HG03097 (cell line): Measurements from ENCODE around the gene HERC4.
"Not testable (repeated sequence)": the region's sequence is repeated elsewhere in the genome, so short reads cannot be mapped to it uniquely, and the experiment has no call there.

ENCODE experiments used
- ATAC-seq: cut with Tn5 transposase; IDR thresholded peaks from one replicate; pipeline ENCODE4 v1.9.1; 2021; ENCODE audit not compliant: unreplicated experiment, low FRiP score

Gene HERC4

DNA sequence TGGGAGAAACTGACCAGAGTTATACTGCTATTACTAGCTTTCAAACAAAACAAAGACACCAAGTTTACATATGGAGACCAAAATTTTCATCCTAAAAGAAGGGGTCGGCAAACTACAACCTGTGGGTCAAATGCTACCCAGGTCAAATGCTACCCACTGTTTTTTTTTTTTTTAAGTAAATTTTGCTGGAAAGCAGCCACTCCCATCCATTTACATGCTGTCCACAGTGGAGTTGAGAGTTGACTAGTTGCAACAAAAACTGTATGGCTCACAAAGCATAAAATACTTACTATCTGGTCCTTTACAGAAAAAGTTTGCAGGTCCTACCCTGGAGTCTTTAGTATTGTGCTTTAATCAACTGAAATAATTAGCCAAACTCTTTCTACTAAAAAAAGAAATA is 99.2 kb downstream of the HERC4 start:
- no peak for ATAC-seq

DNA sequence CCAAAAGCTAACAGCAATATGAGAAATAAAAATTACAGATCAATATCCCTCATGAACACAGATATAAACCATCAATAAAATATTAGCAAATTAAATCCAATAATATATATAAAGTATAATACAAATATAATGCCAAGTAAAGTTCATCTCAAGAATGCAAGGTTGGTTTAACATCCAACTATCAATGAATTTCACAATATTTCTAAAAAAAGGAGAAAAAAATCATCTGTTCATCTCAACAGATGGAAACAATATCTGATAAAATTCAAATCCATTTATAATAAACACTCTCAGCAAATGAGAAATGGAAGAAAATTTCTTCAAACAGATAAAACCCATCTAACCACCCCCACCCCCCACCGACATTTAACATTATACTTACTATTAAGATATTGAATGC is 103.8 kb downstream of the HERC4 start:
- ATAC-seq: no peak

DNA sequence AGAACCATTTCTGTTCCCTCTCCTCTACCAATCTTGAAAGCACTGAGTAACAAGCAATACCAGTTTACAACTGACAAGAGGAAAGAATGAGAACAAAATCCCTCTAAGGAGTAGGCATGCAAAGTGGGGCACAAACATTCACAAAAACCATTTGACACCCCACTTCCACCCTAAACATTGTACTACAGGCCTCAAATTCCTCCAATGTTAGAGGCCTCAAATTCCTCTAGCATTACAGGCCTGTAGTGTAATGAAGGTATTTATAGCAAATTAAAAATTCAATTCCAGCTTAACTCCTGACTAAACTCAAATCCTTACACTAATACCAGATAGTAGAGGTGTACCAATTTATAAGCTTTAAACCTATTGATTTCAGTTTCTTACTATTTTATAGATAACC is 105.2 kb downstream of the HERC4 start:
- ATAC-seq: no peak

DNA sequence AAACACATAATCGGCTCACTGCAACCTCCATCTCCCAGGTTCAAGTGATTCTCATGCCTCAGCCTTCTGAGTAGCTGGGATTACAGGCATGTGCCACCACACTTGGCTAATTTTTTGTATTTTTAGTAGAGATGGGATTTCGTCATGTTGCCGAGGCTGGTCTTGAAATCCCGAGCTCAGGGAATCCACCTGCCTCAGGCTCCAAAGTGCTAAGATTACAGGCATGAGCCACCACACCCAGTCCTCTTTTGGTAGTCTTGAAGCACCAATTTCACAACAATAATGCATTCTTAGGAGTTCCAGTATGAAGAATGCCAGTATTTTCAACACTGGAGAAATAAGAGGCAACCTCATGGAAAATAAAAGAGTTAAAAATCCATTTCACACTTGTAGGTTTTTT is 109.0 kb downstream of the HERC4 start:
- not testable (repeated sequence) for ATAC-seq

DNA sequence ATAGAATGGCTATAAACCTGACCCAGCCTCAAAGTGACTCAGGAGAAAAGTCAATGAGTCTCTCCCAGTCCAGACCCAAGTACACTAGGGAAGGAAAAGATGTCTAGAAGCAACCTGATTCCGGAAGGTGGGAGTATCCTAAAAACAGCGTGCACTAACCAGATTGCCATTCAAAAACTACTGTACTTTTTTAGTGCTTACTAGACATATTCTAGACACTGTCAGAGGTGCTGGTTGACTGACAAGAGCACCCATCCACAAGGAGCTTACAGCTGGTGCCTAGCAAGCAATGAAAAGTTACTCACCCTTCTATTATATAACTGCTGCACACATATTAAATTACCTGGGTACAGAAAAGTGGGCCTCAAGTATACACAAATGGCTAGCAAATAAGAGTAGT is 109.6 kb downstream of the HERC4 start:
- no peak for ATAC-seq

DNA sequence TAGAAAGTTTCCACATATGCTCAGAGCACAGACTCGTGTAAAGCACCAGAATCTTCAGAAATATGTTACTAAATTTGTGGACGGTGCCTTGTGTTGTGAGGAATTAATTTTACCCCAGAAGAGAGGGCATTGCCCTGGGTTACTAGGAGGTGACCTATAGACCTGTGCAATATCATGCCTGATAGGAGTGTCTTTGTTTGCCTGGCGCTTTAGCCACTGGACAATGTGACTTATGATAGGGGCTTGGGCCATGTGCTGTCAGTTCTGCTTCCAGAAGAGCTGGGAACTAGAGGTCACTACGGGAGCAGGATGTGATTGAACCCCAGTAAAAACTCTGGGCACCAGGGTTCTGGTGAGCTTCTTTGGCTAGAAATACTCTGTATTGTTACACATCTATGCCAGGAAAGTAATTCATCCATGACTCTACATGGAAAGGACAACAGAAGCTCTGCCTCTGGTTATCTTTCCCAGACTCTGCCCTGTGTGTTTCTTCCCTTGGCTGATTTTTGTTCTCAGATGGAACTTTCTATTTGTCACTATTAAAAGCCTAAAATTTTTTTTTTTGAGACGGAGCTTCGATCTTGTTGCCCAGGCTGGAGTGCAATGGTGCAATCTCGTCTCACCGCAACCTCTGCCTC is 115.1 kb downstream of the HERC4 start:
- ATAC-seq: no peak

DNA sequence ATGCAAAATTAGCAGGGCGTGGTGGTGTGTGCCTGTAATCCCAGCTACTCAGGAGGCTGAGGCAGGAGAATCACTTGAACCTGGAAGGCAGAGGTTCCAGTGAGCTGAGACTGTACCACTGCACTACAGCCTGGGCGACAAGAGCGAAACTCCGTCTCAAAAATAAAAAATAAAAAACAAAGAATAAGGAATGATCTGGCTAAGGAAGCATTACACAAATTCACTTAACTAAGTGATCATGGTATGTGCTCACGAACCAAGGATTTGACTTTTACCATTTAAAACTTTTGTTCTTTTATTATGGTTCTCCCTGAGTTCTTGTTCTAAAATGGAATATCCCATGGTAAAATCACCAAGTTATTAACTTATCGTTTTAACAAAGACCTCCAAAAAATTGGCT is 119.5 kb downstream of the HERC4 start:
- no peak for ATAC-seq

DNA sequence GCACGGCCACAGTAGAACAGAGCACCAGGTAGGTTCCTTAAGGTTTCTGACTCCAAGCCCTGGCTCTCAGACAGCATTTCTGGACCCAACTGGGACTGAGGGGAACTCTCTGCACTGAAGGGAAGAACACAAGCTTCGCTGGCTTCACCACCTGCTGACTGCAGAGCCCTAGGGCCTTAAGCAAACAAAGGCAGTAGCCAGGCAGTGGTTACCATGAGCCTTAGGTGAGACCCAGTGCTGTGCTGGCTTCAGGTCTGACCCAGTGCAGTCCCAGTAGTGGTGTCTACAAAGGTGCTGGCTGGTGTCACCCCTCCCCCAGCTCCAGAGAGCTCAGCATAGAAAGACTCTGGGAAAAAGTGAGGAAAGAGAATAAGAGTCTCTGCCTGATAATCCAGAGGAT is 131.2 kb downstream of the HERC4 start:
- ATAC-seq: no peak

DNA sequence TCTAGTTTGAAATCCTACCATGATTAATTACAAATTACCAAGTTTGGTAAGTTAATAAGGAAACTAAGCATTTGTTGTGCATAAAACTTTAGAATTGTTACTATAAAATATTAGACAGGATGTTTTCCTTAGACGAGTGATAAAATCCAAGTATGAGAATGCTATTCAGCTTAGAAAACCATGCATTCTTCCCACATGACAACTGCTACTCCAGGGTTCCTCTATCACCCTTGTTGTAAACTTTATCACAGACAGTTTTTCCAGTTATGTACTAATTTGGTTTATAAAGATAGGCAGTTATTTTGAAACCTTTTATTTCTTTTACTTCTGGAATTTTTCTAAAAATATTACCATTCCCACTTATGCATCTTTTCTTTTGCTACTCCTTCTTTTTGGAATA is 138.7 kb downstream of the HERC4 start:
- ATAC-seq: no peak

DNA sequence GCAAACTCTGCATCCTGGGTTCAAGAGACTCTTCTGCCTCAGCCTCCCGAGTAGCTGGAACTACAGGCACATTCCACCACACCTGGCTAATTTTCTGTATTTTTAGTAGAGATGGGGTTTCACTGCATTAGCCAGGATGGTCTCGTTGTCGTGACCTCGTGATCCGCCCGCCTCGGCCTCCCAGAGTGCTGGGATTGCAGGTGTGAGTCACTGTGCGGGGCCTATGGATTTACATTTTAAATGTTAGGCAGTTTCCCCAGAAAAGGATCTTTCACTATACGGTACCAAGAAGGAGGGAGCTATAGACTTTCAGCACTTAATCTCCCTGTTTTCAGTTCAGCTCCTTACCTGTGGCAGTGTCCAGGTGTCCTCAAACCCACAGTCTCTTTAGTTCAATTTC is 139.9 kb downstream of the HERC4 start:
- ATAC-seq: no peak

DNA sequence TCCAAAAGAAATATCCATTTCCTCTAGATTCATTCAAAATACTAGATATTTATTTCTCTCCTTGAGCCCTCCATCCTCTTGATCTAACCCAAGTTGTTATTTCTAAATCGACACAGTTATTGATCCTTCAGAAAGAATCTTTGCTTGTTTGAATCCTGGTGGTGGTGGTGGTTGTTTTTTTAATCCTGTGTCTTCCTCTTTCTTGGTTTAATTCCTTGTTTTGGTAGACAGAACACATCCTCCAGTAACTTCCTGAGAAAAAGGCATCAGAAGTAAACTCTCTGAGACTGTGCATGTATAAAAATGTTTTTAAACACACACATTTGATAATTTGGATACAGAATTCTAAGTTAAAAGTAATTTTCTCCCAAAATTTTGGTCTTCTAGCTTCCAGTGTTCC is 140.7 kb downstream of the HERC4 start:
- no peak for ATAC-seq

DNA sequence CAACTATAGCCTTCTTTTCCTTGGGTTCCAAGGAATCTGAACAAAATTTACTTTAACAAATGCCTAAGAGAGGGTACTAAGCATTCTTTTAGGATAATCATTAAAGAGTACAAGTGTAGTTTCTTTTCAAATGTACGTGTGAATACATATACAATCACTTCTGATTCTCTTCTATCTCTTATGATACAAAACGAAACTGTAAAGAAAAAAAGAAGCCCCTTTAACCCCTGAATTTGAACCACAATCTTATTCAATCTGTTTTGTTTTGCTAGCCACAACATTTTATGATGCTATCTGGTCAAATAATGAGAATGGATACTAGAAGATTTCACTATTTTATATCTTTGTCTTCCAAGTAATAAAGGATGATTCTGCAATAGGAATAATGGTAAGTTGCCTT is 141.9 kb downstream of the HERC4 start:
- no peak for ATAC-seq

DNA sequence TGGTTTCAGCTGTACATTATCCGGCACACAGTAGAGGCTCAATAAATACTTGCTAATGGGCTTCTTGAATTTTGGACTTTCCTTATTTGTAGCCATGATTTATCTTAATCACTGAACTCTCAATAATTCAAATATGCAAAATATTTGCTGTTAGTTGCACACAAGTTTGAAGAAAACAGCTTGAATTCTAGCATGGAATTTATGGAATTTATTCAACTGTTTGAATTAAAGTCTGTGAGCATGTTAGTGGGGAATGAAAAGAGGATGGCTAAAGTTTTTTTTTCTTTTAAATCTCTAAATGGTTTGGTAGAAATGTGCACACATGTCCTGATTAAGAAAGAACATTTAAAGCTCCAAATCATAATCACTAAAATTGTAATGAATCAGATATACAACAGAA is 148.1 kb downstream of the HERC4 start:
- no peak for ATAC-seq

DNA sequence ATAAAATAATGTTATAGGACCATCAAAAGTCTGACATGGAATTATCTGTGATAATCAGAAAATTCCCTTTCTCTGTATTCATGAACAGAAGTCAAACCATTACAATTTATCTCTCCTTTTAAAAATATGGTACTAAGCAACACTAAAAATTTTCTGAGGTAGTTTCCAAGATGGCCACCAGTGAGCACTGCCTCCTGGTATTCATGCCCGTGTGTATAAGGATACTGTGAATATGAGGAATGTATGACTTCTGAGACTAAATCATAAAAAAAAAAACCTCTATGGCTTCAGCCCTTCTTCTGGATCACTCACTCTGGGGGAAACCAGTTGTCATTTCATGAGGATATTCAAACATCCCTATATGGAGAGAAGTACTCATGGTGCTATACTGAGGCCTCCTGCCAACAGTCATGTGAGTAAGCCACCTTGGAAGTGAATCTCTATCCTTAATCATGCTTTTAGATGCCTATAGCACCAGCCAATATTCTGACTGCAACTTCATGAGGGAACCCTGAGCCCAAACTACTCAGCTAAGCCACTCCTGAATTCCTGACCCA is 149.6 kb downstream of the HERC4 start:
- ATAC-seq: no peak

DNA sequence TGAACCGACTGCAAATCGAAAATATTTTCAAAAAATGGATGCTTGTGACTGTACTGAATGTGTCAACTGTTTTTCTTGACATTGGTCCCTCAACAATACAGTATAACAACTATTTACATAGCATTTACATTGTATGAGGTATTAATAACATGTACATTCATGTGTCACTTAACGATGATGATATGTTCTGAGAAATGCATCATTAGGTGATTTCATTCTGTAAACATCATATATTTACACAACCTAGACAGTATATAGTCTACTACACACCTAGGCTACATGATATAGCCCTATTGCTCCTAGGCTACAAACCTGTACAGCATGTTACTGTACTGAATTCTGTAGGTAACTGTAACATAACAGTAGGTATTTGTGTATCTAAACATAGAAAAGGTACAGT is 150.9 kb downstream of the HERC4 start:
- no peak for ATAC-seq

DNA sequence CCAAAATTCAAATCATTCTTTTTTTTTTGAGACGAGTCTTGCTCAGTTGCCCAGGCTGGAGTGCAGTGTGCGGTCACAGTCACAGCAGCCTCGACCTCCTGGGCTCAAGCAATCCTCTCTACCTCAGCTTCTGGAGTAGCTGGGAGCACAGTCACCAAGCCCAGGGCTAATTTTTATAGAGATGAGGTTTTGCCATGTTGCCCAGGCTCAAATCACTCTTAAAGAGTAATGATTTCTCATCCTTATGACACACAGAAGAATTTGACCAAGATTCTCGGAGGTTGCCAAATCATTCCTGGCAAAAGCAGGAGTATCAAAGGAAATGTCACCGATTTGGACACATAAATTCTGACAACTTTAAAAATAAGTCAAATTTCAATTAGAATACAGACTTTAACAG is 151.5 kb downstream of the HERC4 start:
- ATAC-seq: no peak

DNA sequence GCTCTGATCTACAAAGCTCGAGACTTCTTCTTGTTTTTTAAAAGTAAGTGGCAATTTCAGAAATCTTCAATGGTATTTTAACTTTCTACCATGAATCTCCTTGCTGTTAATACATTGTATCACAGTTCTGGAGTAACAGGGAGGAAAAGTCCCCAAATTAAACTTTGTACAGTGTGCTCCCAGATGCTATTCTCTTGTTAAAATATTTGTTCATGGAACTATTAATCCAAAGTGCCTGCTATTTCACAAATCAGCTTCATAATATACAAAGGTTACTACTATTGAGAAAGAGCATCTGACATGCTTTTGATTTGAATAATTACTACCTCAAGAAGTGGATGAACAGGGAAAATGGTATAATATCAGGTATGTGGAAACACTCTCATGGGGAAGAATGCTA is 154.0 kb downstream of the HERC4 start:
- ATAC-seq: no peak

DNA sequence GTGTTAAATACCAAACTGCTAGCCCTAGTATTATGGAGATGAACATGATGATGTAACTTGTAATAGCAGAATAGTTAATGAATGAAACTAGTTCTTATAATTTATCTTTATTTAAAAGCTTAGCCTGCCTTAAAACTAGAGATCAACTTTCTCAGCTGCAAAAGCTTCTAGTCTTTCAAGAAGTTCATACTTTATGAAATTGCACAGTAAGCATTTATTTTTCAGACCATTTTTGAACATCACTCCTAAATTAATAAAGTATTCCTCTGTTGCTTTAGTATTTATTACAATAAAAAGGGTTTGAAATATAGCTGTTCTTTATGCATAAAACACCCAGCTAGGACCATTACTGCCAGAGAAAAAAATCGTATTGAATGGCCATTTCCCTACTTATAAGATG is 157.4 kb downstream of the HERC4 start:
- no peak for ATAC-seq

DNA sequence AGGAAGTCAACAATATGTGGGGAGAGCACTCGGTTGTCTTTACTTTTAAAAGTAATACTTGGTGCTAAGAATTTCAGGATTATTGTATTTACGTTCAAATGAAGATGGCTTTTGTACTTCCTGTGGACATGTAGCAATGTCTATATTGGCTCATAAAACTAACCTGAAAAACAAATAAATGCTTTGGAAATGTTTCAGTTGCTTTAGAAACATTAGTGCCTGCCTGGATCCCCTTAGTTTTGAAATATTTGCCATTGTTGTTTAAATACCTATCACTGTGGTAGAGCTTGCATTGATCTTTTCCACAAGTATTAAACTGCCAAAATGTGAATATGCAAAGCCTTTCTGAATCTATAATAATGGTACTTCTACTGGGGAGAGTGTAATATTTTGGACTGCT is 157.9 kb downstream of the HERC4 start:
- ATAC-seq: no peak

DNA sequence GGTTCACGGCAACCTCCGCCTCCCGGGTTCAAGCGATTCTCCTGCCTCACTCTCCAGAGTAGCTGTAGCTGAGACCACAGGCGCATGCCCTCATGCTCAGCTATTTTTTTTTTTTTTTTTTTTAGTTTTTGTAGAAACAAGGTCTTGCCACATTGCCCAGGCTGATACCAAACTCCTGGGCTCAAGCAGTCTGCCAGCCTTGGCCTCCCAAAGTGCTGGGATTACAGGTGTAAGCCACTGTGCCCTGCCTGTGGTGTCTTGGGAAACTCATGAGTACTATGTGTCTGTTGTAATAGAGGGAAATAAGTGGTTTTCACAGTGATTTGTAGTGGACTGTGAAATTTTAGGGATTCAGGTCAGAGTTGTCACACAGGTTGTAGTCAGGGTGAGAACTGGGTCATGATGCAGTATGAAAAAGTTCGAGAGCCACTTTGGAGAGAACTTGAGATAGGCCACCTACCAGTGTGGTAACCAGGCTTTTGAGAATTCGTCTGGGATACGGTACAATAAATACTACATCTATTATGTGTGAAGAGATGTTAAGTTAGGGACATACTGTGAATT is 160.2 kb downstream of the HERC4 start:
- ATAC-seq: no peak

DNA sequence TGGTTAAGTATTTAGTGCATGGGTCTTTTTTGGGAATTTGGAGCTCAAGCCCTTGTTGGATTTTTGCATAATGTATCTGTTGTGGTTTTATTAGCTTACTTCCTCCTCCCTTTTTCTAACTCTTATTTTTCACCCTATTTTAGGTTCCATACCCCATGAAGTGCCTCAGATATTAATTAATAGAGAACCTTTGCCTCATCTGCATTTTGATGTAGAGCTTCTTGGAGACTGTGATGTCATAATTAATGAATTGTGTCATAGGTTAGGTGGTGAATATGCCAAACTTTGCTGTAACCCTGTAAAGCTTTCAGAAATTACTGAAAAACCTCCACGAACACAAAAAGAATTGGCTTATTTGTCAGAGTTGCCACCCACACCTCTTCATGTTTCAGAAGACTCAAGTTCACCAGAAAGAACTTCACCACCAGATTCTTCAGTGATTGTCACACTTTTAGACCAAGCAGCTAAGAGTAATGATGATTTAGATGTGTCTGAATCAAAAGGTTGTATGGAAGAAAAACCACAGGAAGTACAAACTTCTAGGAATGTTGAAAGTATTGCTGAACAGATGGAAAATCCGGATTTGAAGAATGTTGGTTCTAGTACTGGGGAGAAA is 162.6 kb downstream of the HERC4 start:
- no peak for ATAC-seq

DNA sequence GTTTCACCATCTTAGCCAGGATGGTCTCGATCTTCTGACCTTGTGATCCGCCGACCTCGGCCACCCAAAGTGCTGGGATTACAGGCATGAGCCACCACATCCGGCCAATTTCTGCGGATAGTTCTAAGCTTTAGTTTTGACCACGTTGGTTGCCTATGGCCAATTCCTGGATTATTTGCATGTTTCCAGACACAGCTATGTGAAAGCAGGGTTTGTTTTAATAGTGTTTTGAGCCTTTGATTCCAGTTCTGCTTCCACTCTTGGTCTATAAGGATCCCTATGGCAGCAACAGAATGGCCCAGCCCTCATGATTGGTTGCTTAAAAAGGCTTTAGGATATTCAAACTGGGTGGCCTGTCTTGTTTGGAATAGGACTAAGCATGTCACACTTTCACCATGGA is 171.5 kb downstream of the HERC4 start:
- ATAC-seq: no peak
